Neuronal stem cell (in vitro differentiated cells): ENCODE data around the gene ARHGAP42.

Source experiments
- DNase-seq: peaks from one replicate; pipeline ENCODE4 v3.0.0-alpha.2; 2013; ENCODE audit warnings: low spot score
- H2AFZ ChIP-seq: one replicate; pipeline ENCODE4 v1.6.1; 2013; ENCODE audit warnings: mild to moderate bottlenecking, low read length, inconsistent platforms
- H2AK5ac ChIP-seq: 2 replicates; pipeline ENCODE4 v1.6.1; 2013; ENCODE audit warnings: low read depth, mild to moderate bottlenecking, inconsistent platforms, low read length, moderate library complexity, mixed read lengths
- H2BK120ac ChIP-seq: 2 replicates; pipeline ENCODE4 v1.6.1; 2013; ENCODE audit warnings: low read depth, mild to moderate bottlenecking, inconsistent platforms, low read length, moderate library complexity, mixed read lengths
- H2BK12ac ChIP-seq: one replicate; pipeline ENCODE4 v1.6.1; 2013; ENCODE audit warnings: low read length, inconsistent platforms
- H2BK15ac ChIP-seq: 2 replicates; pipeline ENCODE4 v1.6.1; 2013; ENCODE audit warnings: mild to moderate bottlenecking, low read length, inconsistent platforms, mixed read lengths
- H2BK5ac ChIP-seq: one replicate; pipeline ENCODE4 v1.6.1; 2013; ENCODE audit warnings: inconsistent platforms, mild to moderate bottlenecking, low read length, moderate library complexity
- H3K14ac ChIP-seq: one replicate; pipeline ENCODE4 v1.6.1; 2013; ENCODE audit warnings: low read length, inconsistent platforms
- H3K18ac ChIP-seq: 2 replicates; pipeline ENCODE4 v1.6.1; 2013; ENCODE audit warnings: low read length, inconsistent platforms
- H3K23ac ChIP-seq: 2 replicates; pipeline ENCODE4 v1.6.1; 2013; ENCODE audit warnings: low read depth, mild to moderate bottlenecking, mixed read lengths, low read length, inconsistent platforms; ENCODE audit not compliant: poor library complexity
- H3K27ac ChIP-seq: replicated peaks from 3 replicates; pipeline ENCODE4 v1.5.1; 2013; ENCODE audit warnings: low read length, inconsistent platforms
- H3K27me3 ChIP-seq, 3 experiments: 2 replicates each; pipeline ENCODE4 v1.6.1; 2013; ENCODE audit warnings: low read length in 3 of 3, mild to moderate bottlenecking in 2 of 3, inconsistent platforms in 1 of 3, low read depth in 1 of 3, mixed read lengths in 1 of 3, moderate library complexity in 1 of 3; ENCODE audit not compliant: control insufficient read depth in 3 of 3, insufficient read depth in 3 of 3
- H3K36me3 ChIP-seq, 2 donors: replicated peaks in 1 of 2; 2 replicates each; pipeline ENCODE4 v1.6.1; 2013; ENCODE audit warnings: low read length in 2 of 2; ENCODE audit not compliant: control insufficient read depth in 2 of 2, insufficient read depth in 2 of 2
- H3K4ac ChIP-seq: 2 replicates; pipeline ENCODE4 v1.6.1; 2013; ENCODE audit warnings: inconsistent platforms, mild to moderate bottlenecking, low read length, moderate library complexity
- H3K4me1 ChIP-seq, 2 donors: 1 replicate in 1 of 2; 2 replicates in 1 of 2; pipeline ENCODE4 v1.6.1; 2013; ENCODE audit warnings: low read length in 2 of 2, low read depth in 1 of 2; ENCODE audit not compliant: control insufficient read depth in 2 of 2, insufficient read depth in 1 of 2
- H3K4me2 ChIP-seq: one replicate; pipeline ENCODE4 v1.6.1; 2013; ENCODE audit warnings: mild to moderate bottlenecking, low read length, inconsistent platforms; ENCODE audit not compliant: insufficient read depth, poor library complexity, severe bottlenecking
- H3K4me3 ChIP-seq, 2 donors: 2 replicates each; pipeline ENCODE4 v1.5.1; 2013; ENCODE audit warnings: low read length in 2 of 2, mild to moderate bottlenecking in 2 of 2, inconsistent platforms in 1 of 2, moderate library complexity in 1 of 2
- H3K79me1 ChIP-seq: one replicate; pipeline ENCODE4 v1.6.1; 2013; ENCODE audit warnings: low read depth, mild to moderate bottlenecking, inconsistent platforms, low read length, moderate library complexity
- H3K9ac ChIP-seq: one replicate; pipeline ENCODE4 v1.6.1; 2013; ENCODE audit warnings: mild to moderate bottlenecking, low read depth, low read length, inconsistent platforms; ENCODE audit not compliant: poor library complexity
- H3K9me3 ChIP-seq, 2 donors: replicated peaks in 1 of 2; 2 replicates each; pipeline versions ENCODE3 to v1.6.1; 2013; ENCODE audit warnings: low read length in 2 of 2, mild to moderate bottlenecking in 2 of 2, inconsistent platforms in 1 of 2, low read depth in 1 of 2, mixed read lengths in 1 of 2, moderate library complexity in 1 of 2; ENCODE audit not compliant: control insufficient read depth in 2 of 2, insufficient read depth in 1 of 2
- H4K8ac ChIP-seq: one replicate; pipeline ENCODE4 v1.6.1; 2013; ENCODE audit warnings: low read depth, mild to moderate bottlenecking, inconsistent platforms, low read length, moderate library complexity
- H4K91ac ChIP-seq: one replicate; pipeline ENCODE4 v1.6.1; 2013; ENCODE audit warnings: low read length, low read depth, mild to moderate bottlenecking, inconsistent platforms; ENCODE audit not compliant: poor library complexity
- WGBS, 2 donors: extraction: QIAGEN DNeasy Blood & Tissue Kit; methylation state at CpG; one replicate each; pipeline ENCODE4 v1.1.7; 2013; ENCODE audit warnings: missing lambda C conversion rate in 2 of 2, mixed read lengths in 1 of 2; ENCODE audit not compliant: insufficient read length in 2 of 2, insufficient replicate concordance in 1 of 2; ENCODE audit errors: extremely low coverage in 2 of 2; 5-methylcytosine and 5-hydroxymethylcytosine counted together

Gene ARHGAP42

DNA sequence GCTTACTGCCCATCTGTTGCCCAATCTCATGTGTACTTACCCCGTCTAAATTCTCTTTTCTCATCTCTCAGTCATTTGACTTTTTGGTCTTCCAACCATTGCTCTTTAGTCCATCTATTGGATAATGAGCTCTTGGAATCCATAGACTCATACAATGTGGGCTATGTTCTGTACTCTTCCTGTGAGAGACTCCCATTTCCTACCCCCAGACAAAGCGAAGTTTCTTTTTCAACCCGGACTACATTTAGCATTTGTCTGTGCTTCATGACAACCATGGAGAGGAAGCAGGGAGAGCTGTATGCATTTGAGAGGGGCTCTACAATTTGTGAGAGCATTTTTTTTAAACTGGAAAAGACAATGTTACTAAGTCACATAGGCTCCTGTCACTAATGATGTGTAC is 4.0 kb upstream of the ARHGAP42 start:
- H3K79me1 ChIP-seq: no peaks in the 10 kb centered on the region
- H2AK5ac ChIP-seq: no peak overlapping the region
- no peak overlapping the region for H3K9ac ChIP-seq
- no peak overlapping the region for H2BK120ac ChIP-seq
- no peak overlapping the region for H3K14ac ChIP-seq
- no peak overlapping the region for H3K4me2 ChIP-seq
- no peak overlapping the region for H3K27ac ChIP-seq
- no peaks in the 10 kb centered on the region for H3K9me3 ChIP-seq
- H4K8ac ChIP-seq: no peak overlapping the region
- H3K27me3 ChIP-seq: no peaks in the 10 kb centered on the region
- H2BK5ac ChIP-seq: no peak overlapping the region
- peaks cover under 1 to 2% of the 10 kb centered on the region in 2 donors for H3K4me1 ChIP-seq
- no peak overlapping the region for H3K23ac ChIP-seq
- no peak overlapping the region for H3K4me3 ChIP-seq
- no peak overlapping the region for H3K4ac ChIP-seq
- no peak overlapping the region for H2BK12ac ChIP-seq
- no peak overlapping the region for H4K91ac ChIP-seq
- H3K18ac ChIP-seq: no peak overlapping the region
- DNase-seq: no peak
- H2AFZ ChIP-seq: peak overlapping the region; percentile 15
- H3K36me3 ChIP-seq: no peaks in the 10 kb centered on the region
- H2BK15ac ChIP-seq: no peak overlapping the region
- no CpG with 5 or more reads among the region's 3 CpGs for whole genome bisulfite sequencing, 2 donors

DNA sequence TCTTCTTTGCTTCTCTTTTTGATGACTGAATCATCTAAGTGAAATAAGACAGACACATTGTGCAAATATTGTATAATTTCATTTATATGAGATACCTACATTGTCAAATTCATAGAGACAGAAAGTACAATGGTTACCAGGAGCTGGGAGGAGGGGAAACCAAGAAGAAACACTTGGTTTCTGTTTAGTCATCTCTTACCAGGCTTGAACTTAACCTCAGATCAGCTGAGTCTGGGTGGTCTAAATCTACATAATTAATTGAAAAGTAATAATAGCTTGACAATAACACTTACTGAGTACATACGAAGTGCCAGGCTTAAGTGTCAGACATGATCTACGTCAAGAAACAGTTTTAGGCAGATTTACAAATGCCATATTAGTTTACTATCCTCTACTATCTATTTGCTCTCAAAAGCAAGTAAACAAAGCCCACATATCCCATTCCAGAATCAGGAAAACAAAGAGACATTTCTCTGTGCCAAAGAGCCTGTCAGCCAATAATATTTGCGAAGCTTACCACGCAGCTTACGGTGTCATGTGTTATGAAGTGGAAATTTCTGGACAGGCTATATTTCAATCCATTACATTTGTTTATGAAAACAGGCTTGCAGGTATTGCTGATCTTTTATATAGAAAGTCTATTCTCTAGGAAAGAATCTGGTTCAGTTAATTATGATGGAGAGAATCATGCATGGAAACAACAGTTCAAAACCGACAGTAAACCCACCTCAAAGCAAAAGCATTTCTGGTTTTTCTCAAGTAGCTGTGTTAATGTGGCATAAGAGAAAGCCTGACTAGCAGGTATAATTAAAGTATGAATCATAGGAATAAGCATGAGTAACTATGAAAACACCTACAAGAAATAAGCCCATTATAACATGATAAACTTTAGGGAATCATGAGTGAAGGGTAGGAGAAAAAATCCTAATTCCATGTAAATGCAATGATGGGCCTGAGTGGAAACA is 2.7 kb upstream of the ARHGAP42 start:
- no peak for DNase-seq
- H4K8ac ChIP-seq: no peak overlapping the region
- no peak overlapping the region for H2BK15ac ChIP-seq
- no peak overlapping the region for H2AK5ac ChIP-seq
- no peak overlapping the region for H2BK120ac ChIP-seq
- H2BK12ac ChIP-seq: no peak overlapping the region
- H3K4ac ChIP-seq: no peak overlapping the region
- H3K79me1 ChIP-seq: no peaks in the 10 kb centered on the region
- no peak overlapping the region for H3K9ac ChIP-seq
- H3K36me3 ChIP-seq: no peaks in the 10 kb centered on the region
- H3K9me3 ChIP-seq: no peaks in the 10 kb centered on the region
- no peak overlapping the region for H3K27ac ChIP-seq
- H3K14ac ChIP-seq: no peak overlapping the region
- no peak overlapping the region for H3K4me2 ChIP-seq
- H2BK5ac ChIP-seq: no peak overlapping the region
- no peak overlapping the region for H3K4me3 ChIP-seq
- peaks cover 2 to 8% of the 10 kb centered on the region in 2 donors for H3K4me1 ChIP-seq
- H3K18ac ChIP-seq: no peak overlapping the region
- H3K23ac ChIP-seq: no peak overlapping the region
- no peak overlapping the region for H4K91ac ChIP-seq
- no CpG with 5 or more reads among the region's 6 CpGs for WGBS, 2 donors
- H2AFZ ChIP-seq: no peak overlapping the region
- no peaks in the 10 kb centered on the region for H3K27me3 ChIP-seq

GRCh38 chr11:100686476-100687053 is 523 bp upstream of the ARHGAP42 start:
- Histone ChIP-seq H4K8ac (no peak overlapping the region), H4K91ac (no peak overlapping the region), H3K23ac (peak overlapping the region; percentile 85), H3K14ac (no peak overlapping the region), H3K4me1 (peaks cover 2 to 10% of the 10 kb centered on the region in 2 donors), H3K36me3 (no peaks in the 10 kb centered on the region), H3K9me3 (no peaks in the 10 kb centered on the region), H3K27ac (no peak overlapping the region), H2BK5ac (no peak overlapping the region), H2AFZ (peak overlapping the region; percentile 97), H2BK15ac (no peak overlapping the region), H3K4ac (no peak overlapping the region), H2BK12ac (no peak overlapping the region), H2BK120ac (no peak overlapping the region), H3K4me3 (peak overlapping the region; percentile 85 to 98), H3K18ac (peak overlapping the region; percentile 50), H2AK5ac (no peak overlapping the region), H3K27me3 (no peaks in the 10 kb centered on the region), H3K79me1 (peaks cover 2% of the 10 kb centered on the region), H3K9ac (no peak overlapping the region), H3K4me2 (peak overlapping the region; percentile 78)
- no peak for DNase-seq
- no CpG with 5 or more reads among the region's 14 CpGs for WGBS, 2 donors
